IPS-18c (cell line): ENCODE data around the gene TAGAP.
"Not testable (repeated sequence)": the region's sequence is repeated elsewhere in the genome, so short reads cannot be mapped to it uniquely, and the experiment has no call there.

ENCODE experiments used
- H3K4me3 ChIP-seq: 2 replicates; pipeline ENCODE4 v1.7.0; 2013; ENCODE audit warnings: low read depth, mild to moderate bottlenecking, low read length, moderate library complexity; ENCODE audit not compliant: insufficient read depth
- H3K9me3 ChIP-seq: one replicate; pipeline ENCODE4 v1.6.1; 2013; ENCODE audit warnings: mild to moderate bottlenecking, low read length, moderate library complexity; ENCODE audit not compliant: control insufficient read depth, insufficient read depth

TAGAP gene

GRCh38 chr6:159036673-159037072, 8.1 kb downstream of the TAGAP start:
- Histone ChIP-seq H3K9me3 (no peaks in the 10 kb centered on the region), H3K4me3 (no peak overlapping the region)

- H3K9me3 ChIP-seq: no peaks in the 10 kb centered on the region
- H3K4me3 ChIP-seq: no peak overlapping the region
These were observed 8.9 kb downstream of the TAGAP start for GRCh38 chr6:159035891-159036290.

- no peaks in the 10 kb centered on the region for H3K9me3 ChIP-seq
- no peak overlapping the region for H3K4me3 ChIP-seq
These were observed 11.4 kb downstream of the TAGAP start for GRCh38 chr6:159033160-159034049.

- no peak overlapping the region for H3K4me3 ChIP-seq
- H3K9me3 ChIP-seq: no peaks in the 10 kb centered on the region
These were observed 12.9 kb downstream of the TAGAP start for GRCh38 chr6:159031846-159032245.

- Histone ChIP-seq H3K4me3 (no peak overlapping the region), H3K9me3 (peaks cover 2% of the 10 kb centered on the region)
These were observed 14.6 kb downstream of the TAGAP start for GRCh38 chr6:159030168-159030567.

GRCh38 chr6:159025224-159025623, 19.6 kb downstream of the TAGAP start:
- not testable (repeated sequence) for H3K4me3 ChIP-seq, H3K9me3 ChIP-seq

- H3K9me3 ChIP-seq: peaks cover 9% of the 10 kb centered on the region
These were observed 20.9 kb downstream of the TAGAP start for GRCh38 chr6:159023893-159024292.

GRCh38 chr6:159020011-159020410, 24.8 kb downstream of the TAGAP start:
- no peak overlapping the region for H3K4me3 ChIP-seq

More at GRCh38 chr6:159023893-159024292, 20.9 kb downstream of the TAGAP start:
- H3K4me3 ChIP-seq: no peak overlapping the region

GRCh38 chr6:159017757-159018559, 26.8 kb downstream of the TAGAP start:
- Histone ChIP-seq H3K9me3 (no peaks in the 10 kb centered on the region), H3K4me3 (no peak overlapping the region)

More at GRCh38 chr6:159020011-159020410, 24.8 kb downstream of the TAGAP start:
- peaks cover 7% of the 10 kb centered on the region for H3K9me3 ChIP-seq

- H3K4me3 ChIP-seq: no peak overlapping the region
- H3K9me3 ChIP-seq: no peaks in the 10 kb centered on the region
These were observed 30.4 kb downstream of the TAGAP start for GRCh38 chr6:159014406-159014805.

GRCh38 chr6:159013229-159013628, 31.6 kb downstream of the TAGAP start:
- Histone ChIP-seq H3K4me3 (no peak overlapping the region), H3K9me3 (no peaks in the 10 kb centered on the region)

- Histone ChIP-seq H3K9me3 (no peaks in the 10 kb centered on the region), H3K4me3 (no peak overlapping the region)
These were observed 32.6 kb downstream of the TAGAP start for GRCh38 chr6:159012201-159012600.

- H3K4me3 ChIP-seq, H3K9me3 ChIP-seq: not testable (repeated sequence)
These were observed 34.7 kb downstream of the TAGAP start for GRCh38 chr6:159010037-159010612.

- Histone ChIP-seq H3K9me3 (no peaks in the 10 kb centered on the region), H3K4me3 (no peak overlapping the region)
These were observed 36.0 kb downstream of the TAGAP start for GRCh38 chr6:159008656-159009288.

- H3K9me3 ChIP-seq: no peaks in the 10 kb centered on the region
These were observed 37.3 kb downstream of the TAGAP start for GRCh38 chr6:159007510-159007909.

GRCh38 chr6:159005436-159005835, 39.4 kb downstream of the TAGAP start:
- Histone ChIP-seq H3K4me3 (no peak overlapping the region), H3K9me3 (no peaks in the 10 kb centered on the region)

More at GRCh38 chr6:159007510-159007909, 37.3 kb downstream of the TAGAP start:
- no peak overlapping the region for H3K4me3 ChIP-seq

- Histone ChIP-seq H3K4me3 (no peak overlapping the region), H3K9me3 (no peaks in the 10 kb centered on the region)
These were observed 40.2 kb downstream of the TAGAP start for GRCh38 chr6:159004592-159004991.
